T-helper 1 cell treated with Interleukin-12 subunit alpha and Interleukin-12 subunit beta and Interleukin-4 antibody, amounts not matched to agents 30 ng/mL and 1 ng/mL, for 36 hours (primary cell): ENCODE results near the gene ZNF580. TPM values are rescaled to one million over a fixed set of nuclear protein-coding genes. Genes with fewer than 3 reads are reported as not detected.

Experiments
- intact Hi-C: fragments of 100-400 bp; cut with micrococcal nuclease; formaldehyde crosslinking; loops from one replicate; pipeline ENCODE4 v1.15.1; 2024
- total RNA-seq: library from RNA; stranded (reverse); gene quantifications from 2 replicates; pipeline ENCODE4 v1.2.3, GENCODE V29; 2022

Gene ZNF580
- total RNA-seq, 1 donor from 2014 or later, result 42.6 TPM

DNA sequence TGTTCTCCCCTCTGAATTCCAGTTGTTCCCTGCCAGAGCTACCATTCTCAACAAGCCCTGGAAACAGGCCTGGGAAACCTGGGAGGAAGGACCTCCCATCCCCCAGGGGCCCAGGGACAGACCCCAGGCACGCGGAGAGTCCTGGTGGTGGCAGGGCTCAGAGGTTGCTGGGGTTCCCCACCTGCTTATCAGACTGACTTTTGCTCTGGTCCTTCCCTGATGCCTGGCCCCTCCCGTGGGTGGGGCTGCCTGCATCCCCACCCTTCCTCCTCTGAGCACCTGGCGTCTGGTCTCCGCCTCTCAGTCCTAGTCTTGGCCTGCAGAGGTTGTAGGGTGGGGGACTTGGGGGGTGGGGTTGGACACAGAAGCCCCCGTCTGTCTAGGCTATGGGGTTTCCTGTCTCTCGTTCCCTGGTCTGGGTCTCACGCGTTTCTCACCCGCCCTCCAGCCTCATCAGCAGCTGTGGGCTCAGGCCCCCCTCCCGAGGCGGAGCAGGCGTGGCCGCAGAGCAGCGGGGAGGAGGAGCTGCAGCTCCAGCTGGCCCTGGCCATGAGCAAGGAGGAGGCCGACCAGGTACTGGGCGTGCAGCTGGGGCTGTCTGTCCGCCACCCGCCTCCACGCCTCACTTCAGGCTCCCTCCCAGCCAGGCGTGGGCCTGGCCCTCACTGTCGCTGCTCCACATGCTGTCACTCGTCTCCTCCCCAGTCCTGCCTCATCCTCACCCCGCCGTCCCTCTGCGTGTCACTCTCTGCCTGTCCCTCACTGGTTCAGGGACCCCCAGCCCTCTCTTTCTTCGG lies 47.8 kb downstream of the ZNF580 start:
- intact Hi-C loops, result no loop called here

DNA sequence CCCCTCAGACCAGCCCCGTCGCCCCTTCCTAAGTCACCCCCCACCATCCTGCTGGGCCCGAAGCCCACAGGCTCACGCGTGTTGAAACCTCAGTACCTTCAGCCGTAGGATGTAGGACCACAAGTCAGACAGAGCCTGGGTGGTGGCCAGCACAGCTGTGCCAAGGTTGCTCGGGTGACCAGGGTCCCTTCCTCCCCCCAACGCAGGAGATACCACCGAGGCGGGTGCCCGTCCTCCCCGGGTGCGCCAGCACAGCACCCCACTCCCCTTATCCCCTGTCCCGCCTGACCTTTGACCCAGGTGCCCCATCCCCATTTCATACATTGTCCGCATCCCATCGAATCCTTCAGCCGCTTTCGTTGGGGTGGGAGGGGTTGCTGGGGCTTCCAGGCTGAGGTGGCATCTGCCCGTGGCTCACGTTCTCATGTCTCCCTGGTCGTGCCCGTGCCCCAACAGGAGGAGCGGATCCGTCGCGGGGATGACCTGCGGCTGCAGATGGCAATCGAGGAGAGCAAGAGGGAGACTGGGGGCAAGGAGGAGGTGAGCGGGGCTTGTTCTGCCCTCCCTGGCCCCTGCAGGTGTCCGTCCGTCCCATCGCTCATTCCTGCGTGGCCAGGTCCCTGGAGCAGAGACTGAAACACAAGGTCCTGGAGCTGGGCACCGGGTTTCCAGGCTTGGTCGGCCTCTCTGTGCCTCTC lies 48.8 kb downstream of the ZNF580 start:
- intact Hi-C loops, result no loop called here

DNA sequence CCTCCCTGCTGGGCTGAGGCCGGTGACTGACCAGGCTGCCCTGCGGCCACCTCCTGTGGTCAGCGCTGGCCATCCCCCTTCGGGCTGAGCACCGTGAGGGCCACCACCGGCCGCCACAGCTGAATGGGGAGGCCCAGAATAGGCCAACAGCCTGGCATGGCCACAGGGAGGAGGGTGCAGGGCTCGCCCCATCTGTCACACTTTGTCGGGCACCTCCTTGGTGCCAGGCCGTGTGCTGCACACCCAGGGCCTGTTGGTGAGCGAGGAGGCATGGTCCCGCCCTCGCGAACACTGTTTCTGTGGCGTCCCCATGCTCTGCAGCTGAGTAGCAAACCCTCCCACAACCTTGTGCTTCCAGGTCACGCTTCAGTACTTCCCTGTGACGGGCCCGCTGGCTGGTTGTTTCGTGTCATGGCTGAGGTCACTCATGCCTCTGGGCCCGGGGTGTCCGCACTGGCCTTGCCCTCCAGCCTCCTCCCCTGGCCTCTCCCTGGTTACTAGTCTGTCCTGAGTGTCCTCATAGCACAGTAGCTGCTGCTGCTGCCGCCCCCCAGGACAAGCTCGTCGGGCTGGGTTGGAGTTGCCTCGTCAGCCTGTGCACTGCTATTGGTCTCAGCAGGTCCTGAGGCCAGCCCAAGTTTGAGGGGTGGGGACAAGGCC lies 49.4 kb downstream of the ZNF580 start:
- intact Hi-C loops, result no loop called here

DNA sequence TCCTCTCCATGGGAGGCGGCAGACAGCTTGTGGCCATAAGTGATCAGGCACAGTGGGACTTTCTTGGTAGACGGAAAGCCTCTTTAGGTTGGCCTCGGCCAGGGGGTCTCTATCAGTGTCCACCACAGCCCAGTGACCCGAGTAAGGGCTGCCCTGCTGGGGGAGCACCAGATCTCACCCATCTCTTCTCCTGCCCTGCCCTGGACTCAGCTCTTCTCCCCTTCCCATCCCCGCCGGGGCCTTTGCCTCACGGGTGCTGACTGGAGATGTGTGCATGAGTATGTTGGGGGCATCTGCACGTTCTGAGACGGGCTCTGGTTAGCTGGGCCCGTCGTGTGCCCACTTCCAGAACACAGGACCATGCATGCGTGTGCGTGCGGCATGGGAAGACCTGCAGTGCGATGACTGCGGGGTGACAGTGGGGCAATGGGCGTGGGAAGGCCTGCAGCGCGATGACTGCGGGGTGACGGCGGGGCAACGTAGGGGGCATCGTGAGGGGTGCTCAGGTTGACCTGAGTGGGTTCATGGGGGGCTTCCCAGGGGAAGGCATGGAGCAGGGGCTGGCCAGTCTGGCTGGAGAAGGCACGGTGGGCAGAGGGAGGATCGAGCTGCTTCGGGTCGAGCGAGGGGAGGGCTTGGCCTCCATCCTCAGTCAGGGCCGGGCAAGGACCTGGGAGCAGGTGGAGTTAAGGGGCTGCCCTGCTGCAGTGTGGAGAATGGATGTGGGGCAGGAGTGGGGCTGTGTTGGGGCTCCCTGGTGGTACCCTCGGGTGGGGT lies 50.2 kb downstream of the ZNF580 start:
- intact Hi-C loops, result no loop called here

DNA sequence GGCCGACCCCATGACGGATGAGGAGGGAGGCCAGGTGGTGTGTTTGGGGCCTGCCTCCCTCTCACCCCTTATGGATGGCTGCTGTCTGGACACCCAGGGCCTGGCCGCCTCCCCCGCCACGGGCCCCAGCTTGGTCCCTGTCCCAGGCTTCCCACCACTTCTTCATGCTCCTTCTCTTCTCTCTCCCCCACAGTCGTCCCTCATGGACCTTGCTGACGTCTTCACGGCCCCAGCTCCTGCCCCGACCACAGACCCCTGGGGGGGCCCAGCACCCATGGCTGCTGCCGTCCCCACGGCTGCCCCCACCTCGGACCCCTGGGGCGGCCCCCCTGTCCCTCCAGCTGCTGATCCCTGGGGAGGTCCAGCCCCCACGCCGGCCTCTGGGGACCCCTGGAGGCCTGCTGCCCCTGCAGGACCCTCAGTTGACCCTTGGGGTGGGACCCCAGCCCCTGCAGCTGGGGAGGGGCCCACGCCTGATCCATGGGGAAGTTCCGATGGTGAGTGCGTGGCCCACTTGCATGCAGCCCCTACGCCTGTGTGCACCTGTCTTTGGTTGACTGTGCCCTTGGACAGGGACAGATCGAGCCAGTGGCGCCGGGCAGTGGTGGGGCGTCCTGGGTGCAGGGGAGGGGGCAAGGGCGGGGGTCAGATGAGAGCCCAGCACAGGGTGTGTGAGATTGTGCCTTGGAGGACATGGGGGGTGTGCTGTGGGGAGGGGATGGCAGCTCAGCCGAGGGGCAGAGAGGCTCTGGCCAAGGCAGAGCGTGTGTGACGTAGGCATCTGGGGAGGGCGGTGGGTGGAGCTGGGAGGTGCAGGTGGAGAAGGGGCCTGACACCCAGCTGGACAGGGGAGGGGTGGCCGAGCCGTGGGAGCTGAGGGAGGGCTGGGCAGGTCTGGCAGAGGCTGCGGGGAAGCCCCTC lies 51.0 kb downstream of the ZNF580 start:
- intact Hi-C loops, result no loop called here

DNA sequence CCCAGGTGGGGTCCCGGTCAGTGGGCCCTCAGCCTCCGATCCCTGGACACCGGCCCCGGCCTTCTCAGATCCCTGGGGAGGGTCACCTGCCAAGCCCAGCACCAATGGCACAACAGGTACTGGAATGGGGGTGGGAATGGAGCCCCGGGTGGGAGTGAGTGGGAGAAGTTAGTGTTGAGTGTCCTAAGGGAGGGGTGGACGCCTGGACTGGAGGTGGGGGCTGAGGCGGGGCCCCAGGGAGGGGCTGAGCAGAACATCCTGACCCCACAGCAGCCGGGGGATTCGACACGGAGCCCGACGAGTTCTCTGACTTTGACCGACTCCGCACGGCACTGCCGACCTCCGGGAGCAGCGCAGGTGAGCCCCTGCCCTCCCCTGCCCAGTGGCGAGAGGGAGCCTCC lies 51.9 kb downstream of the ZNF580 start:
- intact Hi-C loops, result no loop called here

Other genes starting within 250 kb of the ZNF580 start
- 167 and 180 TPM in 2 replicates for gene UBE2S, start 233.2 kb upstream of the ZNF580 start, total RNA-seq
- gene SHISA7, start 197.7 kb upstream of the ZNF580 start, total RNA-seq, result not detected in 2 replicates
- gene ISOC2, start 179.4 kb upstream of the ZNF580 start, total RNA-seq, result 18.3 and 22.5 TPM in 2 replicates
- gene C19orf85, start 176.3 kb upstream of the ZNF580 start, total RNA-seq, result not detected in 2 replicates
- gene ZNF628, start 164.4 kb upstream of the ZNF580 start, total RNA-seq, result 6.3 and 8.9 TPM in 2 replicates
- gene NAT14, start 155.8 kb upstream of the ZNF580 start, total RNA-seq, result 11.4 and 13.2 TPM in 2 replicates
- 0.15 and 0.39 TPM in 2 replicates for gene SSC5D, start 152.6 kb upstream of the ZNF580 start, total RNA-seq
- gene SBK2, start 103.9 kb upstream of the ZNF580 start, total RNA-seq, result not detected in 2 replicates
- gene SBK3, start 95.5 kb upstream of the ZNF580 start, total RNA-seq, result not detected in 2 replicates
- 7.3 and 8.0 TPM in 2 replicates for gene ZNF579, start 60.2 kb upstream of the ZNF580 start, total RNA-seq
- 14.9 and 15.5 TPM in 2 replicates for gene FIZ1, start 41.5 kb upstream of the ZNF580 start, total RNA-seq
- 21.0 and 25.4 TPM in 2 replicates for gene ZNF524, start 40.7 kb upstream of the ZNF580 start, total RNA-seq
- gene ZNF865, start 35.4 kb upstream of the ZNF580 start, total RNA-seq, result 15.8 and 16.8 TPM in 2 replicates
- gene ZNF784, start 16.4 kb upstream of the ZNF580 start, total RNA-seq, result 4.6 and 4.7 TPM in 2 replicates
- 22.0 and 23.6 TPM in 2 replicates for gene ZNF581, start 2.6 kb downstream of the ZNF580 start, total RNA-seq
- gene CCDC106, start 7.2 kb downstream of the ZNF580 start, total RNA-seq, result 8.9 TPM in 2 replicates
- 258 and 268 TPM in 2 replicates for gene U2AF2, start 14.0 kb downstream of the ZNF580 start, total RNA-seq
- gene EPN1, start 34.2 kb downstream of the ZNF580 start, total RNA-seq, result 55.9 and 58.2 TPM in 2 replicates
- gene NLRP9, start 97.4 kb downstream of the ZNF580 start, total RNA-seq, result not detected in 2 replicates
- not detected in 2 replicates for gene RFPL4A, start 118.1 kb downstream of the ZNF580 start, total RNA-seq
- gene RFPL4AL1, start 128.1 kb downstream of the ZNF580 start, total RNA-seq, result not detected in 2 replicates
- not detected in 2 replicates for gene NLRP11, start 191.0 kb downstream of the ZNF580 start, total RNA-seq
- not detected in 2 replicates for gene NLRP4, start 195.5 kb downstream of the ZNF580 start, total RNA-seq